Esophagus mucosa (tissue), 1 donor: ENCODE measurements around the gene UPK2. TPM values are rescaled to one million over a fixed set of nuclear protein-coding genes. Genes with fewer than 3 reads are reported as not detected.
"Not testable (repeated sequence)": the region's sequence is repeated elsewhere in the genome, so short reads cannot be mapped to it uniquely, and the experiment has no call there.

ENCODE experiments used
- ATAC-seq: fragments of 200-7000 bp; cut with Tn5 transposase; one replicate; pipeline ENCODE4 v1.9.1; 2020
- total RNA-seq: library from RNA; stranded (reverse); gene quantifications from one replicate; pipeline ENCODE4 v1.2.4, GENCODE V29; 2023
- donor health status: DM: yes; HTN: yes; CAD: no.

The UPK2 gene
- total RNA-seq, 1 donor from 2014 or later: 0.32 TPM

- not testable (repeated sequence) for ATAC-seq
Observed at GRCh38 chr11:118991486-118992038, 35.5 kb downstream of the UPK2 start.

- ATAC-seq: peak; percentile 4
Observed at GRCh38 chr11:118996926-118997626, 41.0 kb downstream of the UPK2 start.

GRCh38 chr11:118997627-118998387, 41.7 kb downstream of the UPK2 start, which contains the start of gene CENATAC:
Gene CENATAC, plus strand, starts transcription at chr11:118998138. Its CDS starts 60 bp downstream, at chr11:118998198.
- peak; percentile 98 for ATAC-seq

GRCh38 chr11:118998388-118998717, 42.3 kb downstream of the UPK2 start:
- ATAC-seq: peak; percentile 52

- peak; percentile 60 for ATAC-seq
Observed at GRCh38 chr11:118998822-118999221, 42.7 kb downstream of the UPK2 start.

GRCh38 chr11:119000906-119001305, 44.8 kb downstream of the UPK2 start:
- no peak for ATAC-seq

- ATAC-seq: no peak
Observed at GRCh38 chr11:119006656-119007055, 50.6 kb downstream of the UPK2 start.

Other genes with a start within 250 kb of the UPK2 start
- gene DDX6, start 165.1 kb upstream of the UPK2 start, total RNA-seq: 65.8 TPM
- gene CXCR5, start 72.4 kb upstream of the UPK2 start, total RNA-seq: 0.20 TPM
- gene BCL9L, start 30.4 kb upstream of the UPK2 start, total RNA-seq: 44.6 TPM
- gene FOXR1, start 15.5 kb downstream of the UPK2 start, total RNA-seq: not detected
- 11.9 TPM for gene CENATAC, start 41.8 kb downstream of the UPK2 start, total RNA-seq
- 1,002 TPM for gene RPS25, start 62.0 kb downstream of the UPK2 start, total RNA-seq
- 42.4 TPM for gene TRAPPC4, start 62.5 kb downstream of the UPK2 start, total RNA-seq
- 7.2 TPM for gene SLC37A4, start 74.6 kb downstream of the UPK2 start, total RNA-seq
- 63.2 TPM for gene HYOU1, start 100.9 kb downstream of the UPK2 start, total RNA-seq
- 17.8 TPM for gene VPS11, start 111.5 kb downstream of the UPK2 start, total RNA-seq
- gene HMBS, start 128.6 kb downstream of the UPK2 start, total RNA-seq: 23.7 TPM
- 36.3 TPM for gene DPAGT1, start 145.6 kb downstream of the UPK2 start, total RNA-seq
- 6.5 TPM for gene C2CD2L, start 151.0 kb downstream of the UPK2 start, total RNA-seq
- gene HINFP, start 165.3 kb downstream of the UPK2 start, total RNA-seq: 13.2 TPM
- 0.52 TPM for gene ABCG4, start 192.8 kb downstream of the UPK2 start, total RNA-seq
- gene NLRX1, start 212.4 kb downstream of the UPK2 start, total RNA-seq: 60.3 TPM
- gene NHERF4, start 229.2 kb downstream of the UPK2 start, total RNA-seq: not detected